Right atrium auricular region (tissue), 2 donors: ENCODE data around the gene SLU7. TPM values are rescaled to one million over a fixed set of nuclear protein-coding genes. Genes with fewer than 3 reads are reported as not detected.

ENCODE experiments used
- DNase-seq: peaks from one replicate; pipeline ENCODE4 v3.0.0-alpha.2; 2019; ENCODE audit warnings: low spot score
- H3K27ac ChIP-seq, 2 donors: fragments of 200-600 bp; sonication (generic); 1 replicate in 1 of 2; 2 replicates in 1 of 2; pipeline ENCODE4 v1.5.1; 2016 to 2019
- H3K27me3 ChIP-seq, 2 donors: fragments of 200-600 bp; sonication (generic); one replicate each; pipeline versions ENCODE4 v1.5.1 to v1.6.0; 2017 to 2019
- H3K36me3 ChIP-seq: fragments of 200-600 bp; sonication (generic); one replicate; pipeline ENCODE4 v1.5.1; 2016
- H3K4me1 ChIP-seq, 2 donors: fragments of 200-600 bp; sonication (generic); one replicate each; pipeline versions ENCODE4 v1.5.1 to v1.6.0; 2017 to 2019
- H3K4me3 ChIP-seq, 2 donors: fragments of 200-600 bp; sonication (generic); 1 replicate in 1 of 2; 2 replicates in 1 of 2; pipeline ENCODE4 v1.5.1; 2017 to 2019; ENCODE audit warnings: mild to moderate bottlenecking in 1 of 2, moderate library complexity in 1 of 2
- H3K9me3 ChIP-seq, 2 donors: fragments of 200-600 bp; sonication (generic); one replicate each; pipeline ENCODE4 v1.5.1; 2019
- total RNA-seq, 2 donors: library from RNA; depleted of rRNA; stranded (reverse); fragments of >200 nt; gene quantifications; one replicate each; pipeline ENCODE4 v1.1.0, GENCODE V29; 2016
- TF ChIP-seq, protein P1 (sequence below), 2 donors: fragments of 200-600 bp; sonication (generic); IDR thresholded peaks; one replicate each; pipeline ENCODE4 v1.5.1; 2019; ENCODE audit warnings: antibody characterized with exemption in 2 of 2

Gene SLU7
- total RNA-seq, 2 donors from 2014 or later: 55.0 to 55.2 TPM

GRCh38 chr5:160448886-160449285 lies 30.0 kb upstream of the SLU7 start:
- Histone ChIP-seq H3K9me3 (no peaks in the 10 kb centered on the region), H3K4me1 (peaks cover 0 to 5% of the 10 kb centered on the region in 2 donors), H3K36me3 (no peaks in the 10 kb centered on the region), H3K27me3 (no peaks in the 10 kb centered on the region), H3K27ac (no peak overlapping the region), H3K4me3 (no peak overlapping the region)
- TF ChIP-seq, protein P1, sequence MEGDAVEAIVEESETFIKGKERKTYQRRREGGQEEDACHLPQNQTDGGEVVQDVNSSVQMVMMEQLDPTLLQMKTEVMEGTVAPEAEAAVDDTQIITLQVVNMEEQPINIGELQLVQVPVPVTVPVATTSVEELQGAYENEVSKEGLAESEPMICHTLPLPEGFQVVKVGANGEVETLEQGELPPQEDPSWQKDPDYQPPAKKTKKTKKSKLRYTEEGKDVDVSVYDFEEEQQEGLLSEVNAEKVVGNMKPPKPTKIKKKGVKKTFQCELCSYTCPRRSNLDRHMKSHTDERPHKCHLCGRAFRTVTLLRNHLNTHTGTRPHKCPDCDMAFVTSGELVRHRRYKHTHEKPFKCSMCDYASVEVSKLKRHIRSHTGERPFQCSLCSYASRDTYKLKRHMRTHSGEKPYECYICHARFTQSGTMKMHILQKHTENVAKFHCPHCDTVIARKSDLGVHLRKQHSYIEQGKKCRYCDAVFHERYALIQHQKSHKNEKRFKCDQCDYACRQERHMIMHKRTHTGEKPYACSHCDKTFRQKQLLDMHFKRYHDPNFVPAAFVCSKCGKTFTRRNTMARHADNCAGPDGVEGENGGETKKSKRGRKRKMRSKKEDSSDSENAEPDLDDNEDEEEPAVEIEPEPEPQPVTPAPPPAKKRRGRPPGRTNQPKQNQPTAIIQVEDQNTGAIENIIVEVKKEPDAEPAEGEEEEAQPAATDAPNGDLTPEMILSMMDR (IDR thresholded peaks at IDR 0.05): no peak
- no peak for DNase-seq

DNA sequence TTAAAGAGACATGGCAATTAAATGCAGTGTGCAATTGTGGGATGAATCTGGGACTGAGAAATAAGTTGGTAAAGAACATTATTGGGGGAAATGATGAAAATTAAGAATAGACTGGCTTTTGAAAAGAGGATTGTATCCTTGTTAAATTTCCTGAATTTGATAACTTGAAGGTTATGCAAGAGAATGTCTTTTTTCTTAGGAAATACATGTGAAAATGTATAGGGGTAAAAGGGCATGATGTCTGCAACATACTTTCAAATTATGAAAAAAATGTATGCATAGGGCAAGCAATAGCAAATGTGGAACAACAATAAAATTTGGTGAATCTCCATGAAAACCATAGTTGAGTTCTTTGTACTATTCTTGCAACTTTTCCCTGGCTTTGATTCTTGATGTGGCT lies 26.9 kb upstream of the SLU7 start:
- no peaks in the 10 kb centered on the region for H3K4me1 ChIP-seq
- no peak overlapping the region for H3K27ac ChIP-seq
- no peak for DNase-seq
- H3K36me3 ChIP-seq: no peaks in the 10 kb centered on the region
- no peaks in the 10 kb centered on the region for H3K27me3 ChIP-seq
- H3K9me3 ChIP-seq: no peaks in the 10 kb centered on the region
- no peak overlapping the region for H3K4me3 ChIP-seq
- TF ChIP-seq, protein P1 (IDR thresholded peaks at IDR 0.05): no peak

- H3K27me3 ChIP-seq: no peaks in the 10 kb centered on the region
- TF ChIP-seq, protein P1 (IDR thresholded peaks at IDR 0.05): no peak
- no peaks in the 10 kb centered on the region for H3K9me3 ChIP-seq
- no peaks in the 10 kb centered on the region for H3K4me1 ChIP-seq
- H3K36me3 ChIP-seq: no peaks in the 10 kb centered on the region
- H3K4me3 ChIP-seq: no peak overlapping the region
- no peak for DNase-seq
- H3K27ac ChIP-seq: no peak overlapping the region
Observed at GRCh38 chr5:160445132-160445531, 26.3 kb upstream of the SLU7 start.

GRCh38 chr5:160444407-160444806 lies 25.5 kb upstream of the SLU7 start:
- Histone ChIP-seq H3K4me3 (no peak overlapping the region), H3K36me3 (no peaks in the 10 kb centered on the region), H3K9me3 (no peaks in the 10 kb centered on the region), H3K27ac (no peak overlapping the region), H3K27me3 (no peaks in the 10 kb centered on the region), H3K4me1 (no peaks in the 10 kb centered on the region)
- no peak for DNase-seq
- TF ChIP-seq, protein P1 (IDR thresholded peaks at IDR 0.05): no peak

DNA sequence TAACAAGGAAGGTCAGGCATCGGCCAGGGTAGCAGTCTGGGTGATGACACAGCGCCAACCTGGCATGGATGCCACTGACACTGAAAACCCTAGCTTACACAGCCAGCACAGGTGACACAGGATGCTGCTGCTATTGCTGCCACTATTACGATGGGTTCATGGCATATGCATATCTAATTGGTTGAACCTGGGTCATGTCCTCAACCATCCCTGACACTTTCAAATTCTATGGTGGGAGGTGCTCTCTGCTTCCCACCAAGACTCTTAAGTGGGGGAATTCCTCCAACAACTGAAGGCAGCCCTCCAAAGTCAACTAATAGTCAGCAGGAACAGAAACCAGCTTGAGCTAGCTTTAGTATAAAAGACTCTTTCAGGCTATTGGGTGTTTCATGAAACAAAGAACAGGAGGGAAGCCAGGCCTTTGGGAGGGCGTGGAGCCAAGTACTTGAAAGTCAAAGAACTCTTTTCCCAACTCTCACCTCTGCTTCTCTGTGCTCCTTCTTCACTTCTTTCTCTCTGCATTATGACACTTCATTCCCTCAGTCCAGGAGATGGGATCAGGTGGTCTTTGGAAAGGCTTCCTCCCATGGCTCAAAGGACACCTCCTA lies 24.0 kb upstream of the SLU7 start:
- no peak for DNase-seq
- Histone ChIP-seq H3K4me3 (no peak overlapping the region), H3K4me1 (peaks cover 0 to 10% of the 10 kb centered on the region in 2 donors), H3K27ac (no peak overlapping the region), H3K36me3 (no peaks in the 10 kb centered on the region), H3K27me3 (no peaks in the 10 kb centered on the region), H3K9me3 (no peaks in the 10 kb centered on the region)
- TF ChIP-seq, protein P1 (IDR thresholded peaks at IDR 0.05): no peak

DNA sequence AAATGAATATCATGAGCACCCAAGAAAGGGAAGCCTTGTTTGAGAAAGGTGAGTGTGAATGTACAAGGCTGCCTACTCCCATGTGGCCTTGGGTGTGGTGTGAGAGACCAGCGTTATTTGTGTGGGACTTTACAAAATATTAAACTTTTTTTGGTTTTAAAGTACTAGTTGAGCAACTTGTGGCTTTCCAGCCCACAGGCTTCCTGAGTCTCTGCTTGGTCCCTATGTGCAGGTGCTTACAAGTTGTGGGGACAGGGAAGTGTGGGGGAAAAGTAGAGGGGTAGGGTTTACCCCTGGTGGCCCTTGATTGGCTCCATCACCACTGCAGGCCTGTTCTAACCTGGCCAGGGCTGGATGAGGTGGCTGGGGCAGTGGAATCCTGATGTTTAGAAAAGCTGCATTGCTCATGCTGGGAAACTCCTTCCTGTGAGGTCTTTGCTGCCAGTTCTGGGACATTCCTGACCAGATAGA lies 22.5 kb upstream of the SLU7 start:
- H3K4me3 ChIP-seq: no peak overlapping the region
- TF ChIP-seq, protein P1 (IDR thresholded peaks at IDR 0.05): no peak
- no peaks in the 10 kb centered on the region for H3K9me3 ChIP-seq
- DNase-seq: no peak
- H3K27me3 ChIP-seq: no peaks in the 10 kb centered on the region
- peaks cover 0 to 10% of the 10 kb centered on the region in 2 donors for H3K4me1 ChIP-seq
- no peaks in the 10 kb centered on the region for H3K36me3 ChIP-seq
- H3K27ac ChIP-seq: no peak overlapping the region
